CD14-positive monocyte (primary cell): ENCODE results near the gene COG2. TPM values are rescaled to one million over a fixed set of nuclear protein-coding genes. Genes with fewer than 3 reads are reported as not detected.

Source experiments
- DNase-seq, 3 donors: peaks; one replicate each; pipeline ENCODE4 v3.0.0-alpha.2; 2011 to 2022
- H2AFZ ChIP-seq: 2 replicates; pipeline ENCODE4 v1.6.0; 2012; ENCODE audit warnings: mild to moderate bottlenecking, low read depth, low read length, inconsistent platforms; ENCODE audit not compliant: insufficient read depth, poor library complexity, severe bottlenecking
- H3K27ac ChIP-seq, 2 donors: 1 replicate in 1 of 2; 2 replicates in 1 of 2; pipeline ENCODE4 v1.5.1; 2012 to 2013; ENCODE audit warnings: low read length in 2 of 2, control low read depth in 1 of 2, inconsistent platforms in 1 of 2, low read depth in 1 of 2, mild to moderate bottlenecking in 1 of 2
- H3K27me3 ChIP-seq, 2 donors: one replicate each; pipeline versions ENCODE4 v1.6.0 to v1.6.1; 2011 to 2013; ENCODE audit warnings: low read length in 2 of 2; ENCODE audit not compliant: control insufficient read depth in 2 of 2, insufficient read depth in 2 of 2
- H3K36me3 ChIP-seq, 2 donors: replicated peaks in 1 of 2; 1 replicate in 1 of 2; 2 replicates in 1 of 2; pipeline versions ENCODE4 v1.5.1 to v1.6.1; 2012 to 2013; ENCODE audit warnings: low read length in 2 of 2, control low read depth in 1 of 2, inconsistent platforms in 1 of 2, mild to moderate bottlenecking in 1 of 2; ENCODE audit not compliant: insufficient read depth in 2 of 2, control insufficient read depth in 1 of 2
- H3K4me1 ChIP-seq, 2 donors: 1 replicate in 1 of 2; 2 replicates in 1 of 2; pipeline versions ENCODE4 v1.5.1 to v1.6.1; 2012 to 2013; ENCODE audit warnings: low read length in 2 of 2, control low read depth in 1 of 2, inconsistent platforms in 1 of 2, mild to moderate bottlenecking in 1 of 2, moderate library complexity in 1 of 2; ENCODE audit not compliant: insufficient read depth in 2 of 2, control insufficient read depth in 1 of 2
- H3K4me2 ChIP-seq: replicated peaks from 2 replicates; pipeline ENCODE3; 2012; ENCODE audit warnings: low read length, moderate library complexity, mild to moderate bottlenecking; ENCODE audit not compliant: poor library complexity, severe bottlenecking; ENCODE audit errors: extremely low read depth
- H3K4me3 ChIP-seq, 3 experiments: fragments of 200-600 bp in 1 of 3; sonication (generic) in 1 of 3; replicated peaks in 1 of 3; 1 replicate in 2 of 3; 2 replicates in 1 of 3; pipeline ENCODE4 v1.5.1; 2011 to 2013; ENCODE audit warnings: low read length in 3 of 3, mild to moderate bottlenecking in 3 of 3, control low read depth in 2 of 3, low read depth in 2 of 3, inconsistent platforms in 1 of 3, moderate library complexity in 1 of 3
- H3K79me2 ChIP-seq: 2 replicates; pipeline ENCODE4 v1.6.0; 2012; ENCODE audit warnings: mild to moderate bottlenecking, control low read depth, inconsistent platforms, low read length, moderate library complexity; ENCODE audit not compliant: insufficient read depth
- H3K9ac ChIP-seq: 2 replicates; pipeline ENCODE4 v1.6.0; 2017; ENCODE audit warnings: low read length, mild to moderate bottlenecking; ENCODE audit not compliant: insufficient read depth, poor library complexity, severe bottlenecking
- H3K9me3 ChIP-seq, 2 donors: replicated peaks in 1 of 2; 1 replicate in 1 of 2; 2 replicates in 1 of 2; pipeline versions ENCODE4 v1.5.1 to v1.6.1; 2012 to 2013; ENCODE audit warnings: low read length in 2 of 2, control low read depth in 1 of 2; ENCODE audit not compliant: control insufficient read depth in 1 of 2, insufficient read depth in 1 of 2
- H4K20me1 ChIP-seq: 2 replicates; pipeline ENCODE4 v1.6.0; 2012; ENCODE audit warnings: mild to moderate bottlenecking, low read length, control low read depth, moderate library complexity; ENCODE audit not compliant: insufficient read depth
- H3K27ac Mint-ChIP-seq, 7 donors: one replicate each; pipeline ENCODE4 v1.8.0; 2020; ENCODE audit warnings: mild to moderate bottlenecking in 7 of 7, mixed read lengths in 7 of 7, moderate library complexity in 6 of 7, inconsistent platforms in 2 of 7
- H3K27me3 Mint-ChIP-seq, 3 donors: one replicate each; pipeline ENCODE4 v1.8.0; 2021 to 2022; ENCODE audit warnings: low read depth in 3 of 3, mild to moderate bottlenecking in 3 of 3, mixed read lengths in 3 of 3, moderate library complexity in 3 of 3, inconsistent platforms in 1 of 3
- H3K36me3 Mint-ChIP-seq, 2 donors: one replicate each; pipeline ENCODE4 v1.8.0; 2020; ENCODE audit warnings: mixed read lengths in 2 of 2, inconsistent platforms in 1 of 2, mild to moderate bottlenecking in 1 of 2
- H3K4me1 Mint-ChIP-seq: one replicate; pipeline ENCODE4 v1.8.0; 2020; ENCODE audit warnings: mild to moderate bottlenecking, mixed read lengths
- H3K4me3 Mint-ChIP-seq, 2 donors: one replicate each; pipeline ENCODE4 v1.8.0; 2020; ENCODE audit warnings: mild to moderate bottlenecking in 2 of 2, mixed read lengths in 2 of 2, moderate library complexity in 1 of 2
- H3K9me3 Mint-ChIP-seq, 7 donors: one replicate each; pipeline ENCODE4 v1.8.0; 2020 to 2022; ENCODE audit warnings: mixed read lengths in 7 of 7, mild to moderate bottlenecking in 6 of 7, moderate library complexity in 6 of 7, inconsistent platforms in 2 of 7
- WGBS: methylation state at CpG from one replicate; pipeline ENCODE4 v1.1.5; 2013; ENCODE audit warnings: missing lambda C conversion rate; ENCODE audit not compliant: insufficient coverage; 5-methylcytosine and 5-hydroxymethylcytosine counted together
- intact Hi-C, 2 donors: fragments of 100-400 bp; cut with micrococcal nuclease; formaldehyde crosslinking; loops; one replicate each; pipeline versions ENCODE4 v1.15.0 to v1.15.1; 2023
- polyA plus RNA-seq, 3 donors: library from polyadenylated mRNA; depleted of rRNA in 1 of 3; unstranded in 2 of 3; stranded (reverse) in 1 of 3; fragments of 300-500 nt in 2 of 3; fragments of >200 nt in 1 of 3; fragmentation: Illumina TruSeq in 2 of 3; gene quantifications; 1 replicate in 2 of 3; 2 replicates in 1 of 3; pipeline ENCODE4 v1.2.3, GENCODE V29; 2012 to 2021
- TF ChIP-seq, protein P1 (sequence below): fragments of 200-600 bp; IDR thresholded peaks from one replicate; pipeline ENCODE4 v1.8.0; 2022; ENCODE audit warnings: antibody characterized with exemption, mild to moderate bottlenecking

The COG2 gene
- polyA plus RNA-seq, 3 donors = 16.7 to 30.4 (median 24.7) TPM

DNA sequence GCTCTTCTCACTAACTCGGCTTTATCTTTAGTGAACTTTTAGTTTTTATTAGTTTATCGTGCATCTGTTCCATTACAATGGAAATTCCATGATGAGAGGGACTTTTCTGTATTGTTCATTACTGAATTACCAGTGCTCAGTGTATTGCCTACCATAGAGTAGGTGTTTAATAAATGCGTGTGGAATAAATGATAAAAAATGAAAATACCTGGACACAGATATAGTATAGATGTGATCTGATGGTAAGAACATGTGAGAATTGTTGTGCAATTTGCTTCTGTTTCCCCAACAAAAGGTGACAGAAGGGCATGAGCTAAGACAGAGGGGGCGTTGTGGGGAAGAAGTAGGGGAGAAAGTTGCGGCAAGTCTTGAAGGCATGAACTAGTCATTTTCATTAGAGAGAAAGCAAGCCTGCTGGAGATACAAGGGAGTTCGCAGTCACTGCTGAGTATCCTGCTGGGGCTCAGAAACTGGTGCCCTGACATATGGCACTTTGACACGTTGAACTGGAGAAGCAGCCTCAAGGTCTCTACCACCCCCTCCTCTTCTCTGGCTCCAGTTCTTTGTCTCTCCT is 5.6 kb upstream of the COG2 start:
- H3K27ac ChIP-seq = no peak overlapping the region
- H3K27me3 Mint-ChIP-seq = peaks cover 16 to 26% (median 20%) of the 10 kb centered on the region in 3 donors
- TF ChIP-seq, protein P1, sequence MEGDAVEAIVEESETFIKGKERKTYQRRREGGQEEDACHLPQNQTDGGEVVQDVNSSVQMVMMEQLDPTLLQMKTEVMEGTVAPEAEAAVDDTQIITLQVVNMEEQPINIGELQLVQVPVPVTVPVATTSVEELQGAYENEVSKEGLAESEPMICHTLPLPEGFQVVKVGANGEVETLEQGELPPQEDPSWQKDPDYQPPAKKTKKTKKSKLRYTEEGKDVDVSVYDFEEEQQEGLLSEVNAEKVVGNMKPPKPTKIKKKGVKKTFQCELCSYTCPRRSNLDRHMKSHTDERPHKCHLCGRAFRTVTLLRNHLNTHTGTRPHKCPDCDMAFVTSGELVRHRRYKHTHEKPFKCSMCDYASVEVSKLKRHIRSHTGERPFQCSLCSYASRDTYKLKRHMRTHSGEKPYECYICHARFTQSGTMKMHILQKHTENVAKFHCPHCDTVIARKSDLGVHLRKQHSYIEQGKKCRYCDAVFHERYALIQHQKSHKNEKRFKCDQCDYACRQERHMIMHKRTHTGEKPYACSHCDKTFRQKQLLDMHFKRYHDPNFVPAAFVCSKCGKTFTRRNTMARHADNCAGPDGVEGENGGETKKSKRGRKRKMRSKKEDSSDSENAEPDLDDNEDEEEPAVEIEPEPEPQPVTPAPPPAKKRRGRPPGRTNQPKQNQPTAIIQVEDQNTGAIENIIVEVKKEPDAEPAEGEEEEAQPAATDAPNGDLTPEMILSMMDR = no peak
- H3K4me3 ChIP-seq = no peak overlapping the region
- H4K20me1 ChIP-seq = no peaks in the 10 kb centered on the region
- no peak overlapping the region for H2AFZ ChIP-seq
- peaks cover 11 to 22% of the 10 kb centered on the region in 2 donors for H3K27me3 ChIP-seq
- H3K27ac Mint-ChIP-seq = no peak overlapping the region
- peaks cover 5 to 6% of the 10 kb centered on the region in 2 donors for H3K4me1 ChIP-seq
- DNase-seq = no peak
- intact Hi-C loops = no loop called here
- peaks cover 6% of the 10 kb centered on the region for H3K4me1 Mint-ChIP-seq
- H3K36me3 Mint-ChIP-seq = no peaks in the 10 kb centered on the region
- H3K4me2 ChIP-seq = no peak overlapping the region
- 60% methylated on average over 4 of the region's 7 CpGs for WGBS
- no peak overlapping the region for H3K9ac ChIP-seq
- H3K36me3 ChIP-seq = no peaks in the 10 kb centered on the region
- peaks cover 0 to under 1% (median 0%) of the 10 kb centered on the region in 7 donors for H3K9me3 Mint-ChIP-seq
- H3K4me3 Mint-ChIP-seq = peak overlapping the region in 1 of 2 donors; percentile 65
- no peaks in the 10 kb centered on the region for H3K9me3 ChIP-seq
- no peaks in the 10 kb centered on the region for H3K79me2 ChIP-seq

DNA sequence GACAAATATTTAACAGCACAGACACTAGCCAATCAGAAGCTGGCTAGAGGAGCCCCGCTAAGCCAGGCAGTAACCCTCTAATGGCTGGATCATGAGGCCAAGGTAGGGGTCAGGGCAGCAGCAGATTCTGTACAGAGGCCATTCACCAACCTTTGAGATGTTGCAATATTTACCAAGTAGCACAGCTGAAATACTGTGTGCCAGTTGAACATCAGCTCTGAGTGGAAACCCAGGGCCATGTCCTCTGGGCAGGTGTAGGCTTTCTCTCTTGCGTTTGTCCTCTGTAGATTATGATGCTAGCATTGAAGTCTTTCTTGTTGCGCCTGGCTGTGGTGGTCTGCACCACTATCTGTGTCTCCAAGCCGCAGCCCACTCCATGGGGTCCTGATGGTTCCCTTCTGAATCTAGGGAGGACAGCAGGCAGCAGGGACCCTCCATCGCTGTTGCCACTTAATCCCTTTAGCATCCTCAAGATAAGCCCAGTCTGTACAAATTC is 2.5 kb upstream of the COG2 start:
- 90% methylated on average over 4 of the region's 5 CpGs for WGBS
- Histone ChIP-seq H3K36me3 (no peaks in the 10 kb centered on the region), H3K27ac (no peak overlapping the region), H2AFZ (no peak overlapping the region), H3K4me3 (no peak overlapping the region), H3K9ac (no peak overlapping the region), H3K9me3 (no peaks in the 10 kb centered on the region), H3K27me3 (peaks cover 8 to 22% of the 10 kb centered on the region in 2 donors), H3K4me2 (no peak overlapping the region), H3K79me2 (peaks cover 24% of the 10 kb centered on the region), H4K20me1 (peaks cover 17% of the 10 kb centered on the region), H3K4me1 (peaks cover 28 to 33% of the 10 kb centered on the region in 2 donors)
- TF ChIP-seq, protein P1 = no peak
- Mint-ChIP-seq H3K27me3 (peaks cover 16 to 26% (median 20%) of the 10 kb centered on the region in 3 donors), H3K27ac (no peak overlapping the region), H3K4me1 (peaks cover 32% of the 10 kb centered on the region), H3K36me3 (no peaks in the 10 kb centered on the region), H3K9me3 (peaks cover 0 to 3% (median 0%) of the 10 kb centered on the region in 7 donors), H3K4me3 (peak overlapping the region in 1 of 2 donors; percentile 36)
- intact Hi-C loops = loop anchor here in 1 of 2 donors (10.0 kb wide), 1 partner anchor 695 kb away; the partner anchor contains the start of genes EXOC8 and SPRTN
- DNase-seq = no peak
